GM18502 (cell line): ENCODE results near the gene EVI5L.

Experiments
- ATAC-seq: cut with Tn5 transposase; IDR thresholded peaks from one replicate; pipeline ENCODE4 v1.9.1; 2021; ENCODE audit warnings: mild to moderate bottlenecking; ENCODE audit not compliant: unreplicated experiment, poor library complexity

The EVI5L gene

GRCh38 chr19:7844405-7844804, 14.4 kb downstream of the EVI5L start:
- ATAC-seq: no peak

GRCh38 chr19:7844951-7845350, 14.9 kb downstream of the EVI5L start:
- ATAC-seq: no peak

GRCh38 chr19:7845390-7846154, 15.6 kb downstream of the EVI5L start:
- no peak for ATAC-seq

- no peak for ATAC-seq
Observed at GRCh38 chr19:7846155-7846646, 16.2 kb downstream of the EVI5L start.

GRCh38 chr19:7847664-7848063, 17.6 kb downstream of the EVI5L start:
- ATAC-seq: no peak

- no peak for ATAC-seq
Observed at GRCh38 chr19:7848779-7849457, 18.9 kb downstream of the EVI5L start.

- no peak for ATAC-seq
Observed at GRCh38 chr19:7849631-7849999, 19.6 kb downstream of the EVI5L start.

GRCh38 chr19:7850000-7850813, 20.2 kb downstream of the EVI5L start:
- no peak for ATAC-seq

- no peak for ATAC-seq
Observed at GRCh38 chr19:7850945-7851622, 21.1 kb downstream of the EVI5L start.

- ATAC-seq: no peak
Observed at GRCh38 chr19:7851623-7852500, 21.8 kb downstream of the EVI5L start.

GRCh38 chr19:7852851-7853769, 23.1 kb downstream of the EVI5L start:
- ATAC-seq: peak; percentile 63

GRCh38 chr19:7853770-7854128, 23.7 kb downstream of the EVI5L start:
- ATAC-seq: no peak

GRCh38 chr19:7855426-7856108, 25.5 kb downstream of the EVI5L start:
- ATAC-seq: no peak

- no peak for ATAC-seq
Observed at GRCh38 chr19:7856109-7856591, 26.1 kb downstream of the EVI5L start.

GRCh38 chr19:7856679-7857663, 27.0 kb downstream of the EVI5L start:
- no peak for ATAC-seq

- ATAC-seq: no peak
Observed at GRCh38 chr19:7857727-7858108, 27.7 kb downstream of the EVI5L start.
